Activated CD4-positive, CD25-positive, alpha-beta regulatory T cell treated with anti-CD3 and anti-CD28 coated beads, Interleukin-2, amount 50 U/mL, for 16 hours (primary cell): ENCODE results near the gene TRMT2A.
A peak's percentile ranks its signal among the peaks of the same experiment; 100 is the strongest.
"Not testable (repeated sequence)": the region's sequence is repeated elsewhere in the genome, so short reads cannot be mapped to it uniquely, and the experiment has no call there.

Experiments used
- DNase-seq: peaks from one replicate; pipeline ENCODE4 v3.0.0-alpha.2; 2020; ENCODE audit warnings: low read depth, low spot score

The TRMT2A gene, protein sequence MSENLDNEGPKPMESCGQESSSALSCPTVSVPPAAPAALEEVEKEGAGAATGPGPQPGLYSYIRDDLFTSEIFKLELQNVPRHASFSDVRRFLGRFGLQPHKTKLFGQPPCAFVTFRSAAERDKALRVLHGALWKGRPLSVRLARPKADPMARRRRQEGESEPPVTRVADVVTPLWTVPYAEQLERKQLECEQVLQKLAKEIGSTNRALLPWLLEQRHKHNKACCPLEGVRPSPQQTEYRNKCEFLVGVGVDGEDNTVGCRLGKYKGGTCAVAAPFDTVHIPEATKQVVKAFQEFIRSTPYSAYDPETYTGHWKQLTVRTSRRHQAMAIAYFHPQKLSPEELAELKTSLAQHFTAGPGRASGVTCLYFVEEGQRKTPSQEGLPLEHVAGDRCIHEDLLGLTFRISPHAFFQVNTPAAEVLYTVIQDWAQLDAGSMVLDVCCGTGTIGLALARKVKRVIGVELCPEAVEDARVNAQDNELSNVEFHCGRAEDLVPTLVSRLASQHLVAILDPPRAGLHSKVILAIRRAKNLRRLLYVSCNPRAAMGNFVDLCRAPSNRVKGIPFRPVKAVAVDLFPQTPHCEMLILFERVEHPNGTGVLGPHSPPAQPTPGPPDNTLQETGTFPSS

DNA sequence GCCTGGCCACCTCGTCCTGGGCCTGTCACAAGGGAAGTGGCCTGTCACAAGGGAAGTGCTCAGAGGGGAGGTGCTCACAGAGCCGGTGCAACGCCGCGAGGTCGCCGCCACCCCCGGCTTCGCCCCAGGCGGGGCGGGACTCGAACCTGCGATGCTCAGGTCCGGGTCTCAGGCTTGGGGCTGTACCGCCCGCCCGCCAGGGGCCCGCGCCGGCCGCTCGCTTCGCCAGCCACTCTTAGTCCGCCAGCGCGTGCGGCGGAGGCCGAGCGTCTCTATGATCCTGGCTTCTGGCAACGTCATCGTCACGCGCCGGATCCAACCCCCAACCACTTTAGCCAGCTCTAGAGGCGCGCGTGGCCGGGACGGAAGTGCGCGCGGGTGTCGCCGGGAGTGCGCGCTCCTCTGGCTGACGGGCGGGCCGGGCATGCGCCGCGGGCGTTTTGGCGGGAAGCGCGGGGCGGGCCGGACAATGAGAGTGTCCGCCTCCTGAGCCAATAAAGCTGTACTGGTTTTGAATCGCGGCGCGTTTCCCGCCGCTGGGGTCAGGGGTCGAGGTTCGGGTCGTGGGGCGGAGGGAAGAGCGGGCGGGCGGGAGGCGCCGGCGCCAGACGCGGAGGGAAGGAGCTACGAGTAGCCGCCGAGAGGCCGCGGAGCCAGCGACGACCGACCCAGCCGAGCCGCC lies at the start of gene TRMT2A:
TRMT2A (minus strand) TSS at position 276 of the 682 bp plus-strand sequence. CDS start 320 bp downstream, outside the sequence.
- DNase-seq, result peak; percentile 90

DNA sequence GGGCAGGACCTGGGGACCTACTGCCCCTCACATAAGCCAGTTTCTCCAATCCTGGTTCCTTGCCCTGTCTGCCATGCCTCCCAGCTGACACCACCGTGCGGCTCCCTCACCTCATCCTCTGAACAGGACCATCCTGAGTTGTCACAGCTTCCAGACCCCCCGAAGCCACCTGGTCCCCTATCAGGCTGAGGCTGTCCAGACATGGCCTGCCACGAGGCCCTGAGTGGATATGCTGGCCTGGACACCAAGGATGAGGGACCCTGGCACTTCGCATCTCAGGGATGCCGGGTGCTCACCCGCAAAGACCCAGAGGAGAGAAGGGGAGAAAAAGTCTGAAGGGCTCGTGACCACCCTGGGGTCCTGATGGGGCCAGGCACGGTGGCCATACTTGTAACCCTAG lies 49.7 kb upstream of the TRMT2A start:
- DNase-seq, result no peak

DNA sequence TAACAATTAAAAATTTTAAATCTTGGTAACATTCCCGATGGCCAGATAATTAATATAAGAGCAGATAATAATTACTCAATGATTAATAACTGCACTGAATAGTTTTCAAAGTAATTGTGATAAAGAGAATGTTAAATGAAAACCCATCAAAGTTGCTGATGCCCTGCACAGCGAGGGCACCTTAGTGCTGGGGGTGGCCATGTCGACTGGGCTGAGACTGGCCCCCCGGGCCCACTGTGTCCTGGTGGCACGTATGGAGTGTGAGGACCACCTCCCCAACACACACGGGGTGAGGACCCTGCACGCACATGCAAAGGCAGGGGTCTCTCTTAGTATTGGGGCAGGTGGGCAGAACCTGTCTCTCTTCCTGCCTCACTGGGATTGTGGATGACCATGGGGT lies 48.9 kb upstream of the TRMT2A start:
- no peak for DNase-seq

DNA sequence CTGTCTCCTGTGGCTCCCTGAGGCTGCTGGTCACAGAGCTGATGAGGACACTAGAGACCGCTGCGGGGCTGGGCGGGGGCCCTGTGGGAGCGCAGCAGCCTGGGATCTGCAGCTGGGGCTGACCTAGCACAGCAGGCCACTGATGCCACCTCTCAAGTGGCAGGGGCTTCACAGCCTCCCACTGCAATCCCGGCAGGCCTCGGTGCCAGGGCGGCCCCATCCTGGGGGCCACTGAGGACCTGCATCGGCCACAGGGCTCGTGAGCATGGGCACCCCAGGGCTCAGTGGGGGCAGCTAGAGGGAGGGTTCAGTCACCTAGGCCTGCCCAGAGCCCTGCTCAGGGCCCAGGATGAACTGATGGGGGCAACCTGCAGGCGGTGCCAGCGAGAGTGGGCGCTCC lies 48.4 kb upstream of the TRMT2A start:
- DNase-seq, result no peak

DNA sequence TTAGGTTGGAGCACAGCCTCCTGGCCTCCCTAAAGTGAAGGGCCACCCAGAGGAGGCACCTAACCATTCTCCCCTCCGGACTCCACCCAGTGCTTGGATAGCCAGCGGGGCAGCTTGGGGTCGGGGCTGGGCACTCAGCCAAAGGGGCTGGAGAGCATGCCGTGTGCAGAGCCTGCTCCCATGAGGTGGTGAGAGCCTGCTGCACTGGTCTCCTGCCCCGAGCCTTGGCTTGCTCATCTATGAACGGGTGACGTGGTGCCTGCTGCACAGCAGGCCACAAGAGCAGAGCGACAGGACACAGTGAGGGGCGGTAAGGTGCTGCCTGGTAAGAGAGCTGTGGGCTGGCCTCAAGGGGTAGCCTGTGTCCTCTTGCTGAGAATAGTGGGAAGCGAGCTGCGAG lies 47.8 kb upstream of the TRMT2A start:
- DNase-seq, result no peak

DNA sequence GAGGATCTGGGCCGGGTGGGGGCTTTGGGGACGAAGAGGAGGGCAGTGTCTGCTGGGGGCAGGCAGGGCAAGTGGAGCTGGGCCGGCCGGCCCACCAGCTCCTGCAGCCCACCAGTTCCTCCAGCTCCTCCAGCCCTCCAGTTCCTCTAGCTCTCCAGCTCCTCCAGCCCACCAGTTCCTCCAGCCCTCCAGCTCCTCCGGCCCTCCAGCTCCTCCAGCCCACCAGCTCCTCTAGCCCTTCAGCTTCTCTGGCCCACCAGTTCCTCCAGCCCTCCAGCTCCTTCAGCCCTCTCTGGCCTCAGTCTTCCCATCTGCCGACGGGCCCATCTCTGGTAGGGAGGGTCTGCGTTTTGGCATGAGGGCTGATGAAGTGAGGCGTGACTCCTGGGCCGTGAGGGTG lies 43.0 kb upstream of the TRMT2A start:
- no peak for DNase-seq

DNA sequence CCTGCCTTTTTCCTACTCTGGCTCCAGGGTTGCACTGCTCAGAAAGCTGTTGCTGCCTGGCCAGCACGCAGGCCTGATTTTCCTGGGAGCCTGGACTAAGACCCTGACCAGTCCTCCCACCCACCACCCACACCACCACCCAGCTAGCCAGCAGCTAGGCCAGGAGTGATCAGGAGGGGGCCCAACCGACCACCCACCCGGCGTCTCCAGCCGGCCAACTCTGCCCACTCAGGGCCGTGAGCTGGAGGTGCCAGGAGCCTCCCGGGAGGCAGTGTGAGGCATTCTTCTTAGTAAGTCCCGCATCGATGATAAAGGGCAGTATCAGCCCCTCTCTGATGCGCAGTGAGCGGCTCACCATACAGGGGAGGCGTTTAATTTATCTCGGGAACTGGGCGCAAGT lies 42.5 kb upstream of the TRMT2A start:
- DNase-seq, result not testable (repeated sequence)

DNA sequence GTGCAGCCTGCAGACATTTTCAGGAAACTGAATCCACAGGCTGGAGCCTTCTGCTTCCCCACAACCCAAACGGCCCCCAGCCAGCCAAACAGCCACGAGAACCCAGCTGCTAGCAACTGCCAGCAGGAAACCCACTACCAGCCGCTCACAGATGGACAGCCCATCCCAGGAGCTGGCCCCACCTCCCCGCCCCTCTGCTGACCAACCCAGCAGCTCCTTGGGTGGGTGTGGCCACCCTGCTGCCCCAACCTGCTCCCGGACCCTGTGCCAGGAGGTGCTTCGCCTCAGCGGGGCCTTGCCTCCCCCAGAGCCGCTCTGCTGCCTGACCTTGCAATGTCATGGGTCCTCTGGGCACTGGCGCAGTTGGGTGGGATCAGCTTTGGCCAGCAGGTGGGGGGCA lies 42.0 kb upstream of the TRMT2A start:
- DNase-seq, result no peak

DNA sequence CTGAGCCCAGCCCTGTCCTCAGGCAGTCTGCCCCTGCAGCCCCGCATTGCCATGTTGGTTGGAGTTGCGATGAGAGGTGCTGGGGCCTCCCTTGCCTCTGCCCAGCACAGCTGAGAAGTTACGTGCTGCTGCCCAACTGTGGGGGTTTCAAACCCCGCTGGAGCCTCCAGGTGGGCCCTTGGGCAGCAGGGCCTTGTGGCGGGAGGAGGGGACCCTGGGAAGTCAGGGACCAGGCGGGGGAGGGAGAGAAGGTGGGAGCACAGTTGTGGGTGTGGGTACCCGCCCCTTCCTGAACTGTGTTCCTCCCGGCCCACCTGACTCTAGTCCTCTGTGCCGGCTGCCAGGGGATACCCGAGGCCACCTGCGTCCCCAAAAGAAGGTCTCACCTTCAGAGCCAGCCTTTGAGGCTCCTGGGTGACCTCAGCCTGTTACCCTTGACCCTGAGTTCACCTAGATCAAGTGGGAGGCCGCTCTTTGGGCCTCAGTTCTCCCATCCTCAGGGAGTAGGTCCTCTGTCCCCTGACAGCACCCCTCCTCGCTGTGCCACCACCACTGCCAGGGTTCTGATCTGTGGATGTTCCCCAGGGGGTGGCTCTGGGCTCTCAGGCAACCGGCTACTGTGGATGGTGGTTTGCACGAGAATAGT lies 41.5 kb upstream of the TRMT2A start:
- DNase-seq, result no peak

DNA sequence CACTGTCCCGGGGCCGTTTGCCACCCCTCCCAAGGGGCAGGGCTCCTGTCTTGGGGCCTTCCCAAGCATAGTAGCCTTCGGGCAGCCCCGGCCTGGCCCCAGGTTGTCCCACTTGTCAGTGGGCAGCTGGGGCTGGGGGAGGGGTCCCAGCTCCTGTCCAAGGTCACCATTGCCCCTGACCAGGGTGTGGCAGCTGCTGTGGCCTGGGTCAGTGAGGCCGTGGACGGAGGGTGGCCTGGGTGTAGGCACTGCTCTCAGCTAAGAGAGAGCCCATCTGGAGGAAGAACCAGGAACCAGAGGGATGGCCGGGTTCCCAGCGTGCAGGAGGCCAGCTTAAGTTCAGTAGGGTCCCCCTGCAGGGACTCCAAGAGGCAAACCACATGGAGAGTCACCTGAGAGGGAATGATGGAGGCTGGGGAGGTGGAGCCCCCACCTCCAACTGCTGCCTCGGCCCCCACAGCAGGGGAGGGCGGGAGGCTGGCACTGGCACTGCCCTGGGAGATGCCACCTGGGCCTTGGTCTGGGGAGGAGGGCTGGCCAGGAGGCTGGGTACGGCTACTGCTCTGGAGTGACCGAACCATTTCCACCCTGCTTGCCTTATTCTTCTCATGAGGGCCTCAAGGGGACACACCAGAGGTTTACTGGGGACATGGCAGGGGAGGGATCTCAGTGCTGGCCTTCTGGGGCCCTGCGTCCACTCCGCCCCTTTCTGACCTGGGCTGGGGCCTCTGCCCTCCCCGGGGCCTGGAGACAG lies 40.6 kb upstream of the TRMT2A start:
- DNase-seq, result no peak

DNA sequence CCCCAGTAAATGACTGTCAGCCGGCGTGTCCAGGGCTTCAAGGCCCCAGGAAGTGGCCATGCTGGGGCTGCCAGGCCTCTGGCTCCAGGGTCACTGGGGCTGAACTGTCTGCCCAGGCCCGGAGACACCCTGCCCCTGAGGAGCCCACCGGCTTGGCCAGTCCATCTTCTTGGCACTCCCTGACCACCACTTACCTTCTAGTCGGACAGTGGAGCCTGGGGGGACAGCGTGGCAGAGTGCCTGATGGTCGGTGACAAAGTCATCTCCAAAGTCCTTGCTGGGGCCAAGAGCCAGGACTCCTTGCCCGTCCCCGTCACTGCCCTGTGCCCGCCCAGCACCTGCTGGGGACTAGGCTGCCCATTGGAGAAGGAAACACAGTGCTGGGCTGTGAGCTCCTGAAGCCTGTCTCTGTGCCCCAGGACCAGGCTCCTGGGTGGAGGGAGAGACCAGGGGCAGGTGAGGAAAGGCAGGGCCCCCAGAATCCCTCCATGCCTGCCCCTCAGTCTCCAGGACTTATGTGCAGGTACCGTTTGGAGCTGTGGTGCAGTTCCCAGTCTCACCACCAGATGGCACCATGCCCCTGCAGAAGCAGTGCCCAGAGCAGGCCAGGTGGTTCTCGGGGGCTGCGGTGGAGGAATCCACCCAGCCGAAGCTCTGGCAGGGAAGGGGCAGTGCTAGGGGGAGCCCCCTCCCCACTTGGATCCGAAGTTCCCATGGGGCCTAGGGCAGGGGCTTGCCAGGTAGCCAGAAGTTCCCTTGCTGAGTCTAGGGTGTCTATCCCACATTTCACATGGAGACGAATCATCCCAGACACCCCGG lies 39.8 kb upstream of the TRMT2A start:
- DNase-seq, result peak; percentile 68

DNA sequence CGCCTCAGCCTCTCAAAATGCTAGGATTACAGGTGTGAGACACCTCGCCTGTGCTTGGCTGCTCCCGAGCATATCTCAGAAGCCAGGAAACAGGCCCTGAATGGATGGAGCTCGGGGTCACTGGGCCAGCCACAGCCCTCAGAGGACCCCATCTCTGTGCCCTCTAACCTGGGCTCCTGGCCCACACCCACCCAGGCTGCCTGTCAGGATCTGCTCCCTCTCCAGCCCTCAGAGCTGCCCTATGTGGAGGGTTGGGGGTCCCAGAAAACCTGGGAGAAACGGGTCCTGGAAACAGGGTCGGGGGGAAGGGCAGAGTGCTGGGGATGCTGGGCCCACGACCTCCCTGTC lies 39.0 kb upstream of the TRMT2A start:
- no peak for DNase-seq

DNA sequence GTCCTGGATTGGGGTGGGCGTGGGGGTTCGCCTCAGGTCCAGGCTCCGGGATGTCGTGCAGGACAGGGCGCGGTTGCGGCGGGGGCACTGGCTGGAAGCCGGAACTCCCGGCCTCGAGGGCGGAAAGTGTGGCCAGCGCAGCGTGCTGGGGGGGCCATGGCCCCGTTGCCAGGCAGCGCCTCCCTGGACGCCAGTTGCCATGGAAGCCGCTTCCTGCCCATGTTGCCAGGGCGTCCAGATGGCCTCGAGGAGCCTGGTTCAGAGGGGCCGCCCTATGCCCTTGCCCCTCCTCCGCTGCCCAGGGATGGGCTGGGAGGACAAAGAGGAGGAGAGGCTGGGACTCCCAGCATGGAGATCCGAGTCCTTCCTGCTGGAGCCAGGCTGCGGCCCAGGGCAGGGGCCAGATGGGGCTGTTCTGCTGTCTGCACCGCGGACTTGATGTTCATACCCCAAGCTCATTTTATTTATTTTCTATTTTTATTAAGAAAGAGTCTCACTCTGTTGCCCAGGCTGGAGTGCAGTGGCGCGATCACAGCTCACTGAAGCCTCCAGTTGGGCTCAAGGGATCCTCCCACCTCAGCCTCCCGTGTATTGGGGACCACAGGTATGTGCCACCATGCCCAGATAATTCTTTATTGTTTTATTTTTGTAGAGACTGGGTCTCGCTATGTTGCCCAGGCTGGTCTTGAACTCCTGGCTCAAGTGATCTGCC lies 38.5 kb upstream of the TRMT2A start:
- no peak for DNase-seq

DNA sequence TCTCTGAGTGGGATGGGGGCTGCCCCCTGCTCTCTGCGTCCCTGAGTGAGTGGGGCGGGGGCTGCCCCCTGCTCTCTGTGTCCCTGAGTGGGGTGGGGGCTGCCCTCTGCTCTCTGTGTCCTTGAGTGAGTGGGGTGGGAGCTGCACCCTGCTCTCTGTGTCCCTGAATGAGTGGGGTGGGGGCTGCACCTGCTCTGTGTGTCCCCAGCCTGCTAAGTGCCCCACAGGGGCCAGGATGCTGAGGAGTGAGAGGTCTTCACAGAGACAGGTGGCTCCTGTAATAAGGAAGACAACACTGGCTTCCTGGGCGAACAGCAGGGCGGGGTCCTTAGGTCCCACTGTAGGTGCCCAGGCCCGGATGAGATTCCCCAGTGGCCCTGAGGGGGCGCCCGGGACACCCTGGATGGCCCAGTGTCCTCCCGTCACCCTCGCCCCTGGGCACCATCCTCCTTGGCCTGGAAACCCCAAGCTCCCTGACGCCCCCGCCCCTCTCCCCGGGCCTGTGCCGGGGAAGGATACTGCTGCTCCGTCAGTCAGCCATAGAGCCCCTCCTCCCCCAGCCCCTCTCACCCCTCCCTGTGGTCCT lies 37.7 kb upstream of the TRMT2A start:
- DNase-seq, result no peak

DNA sequence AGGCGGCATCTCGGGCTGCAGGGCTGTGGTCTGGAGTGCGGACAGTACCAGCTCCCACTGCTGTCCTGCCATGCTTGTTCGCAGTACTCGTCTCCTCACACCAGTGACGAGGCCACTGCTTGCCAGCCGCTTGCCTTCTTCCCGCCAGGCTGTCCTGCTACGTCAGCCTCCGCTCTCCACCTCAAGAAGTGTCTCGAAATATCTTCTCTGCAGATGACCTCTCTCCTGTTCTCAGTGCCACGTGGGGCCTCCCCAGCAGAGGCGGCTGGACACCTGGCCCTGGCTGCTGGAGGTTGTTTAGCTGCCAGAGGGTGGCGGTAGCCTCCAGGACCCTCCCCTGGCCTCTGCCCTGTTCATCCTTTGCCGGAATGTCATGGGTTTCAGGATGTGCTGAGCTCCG lies 36.9 kb upstream of the TRMT2A start:
- no peak for DNase-seq

DNA sequence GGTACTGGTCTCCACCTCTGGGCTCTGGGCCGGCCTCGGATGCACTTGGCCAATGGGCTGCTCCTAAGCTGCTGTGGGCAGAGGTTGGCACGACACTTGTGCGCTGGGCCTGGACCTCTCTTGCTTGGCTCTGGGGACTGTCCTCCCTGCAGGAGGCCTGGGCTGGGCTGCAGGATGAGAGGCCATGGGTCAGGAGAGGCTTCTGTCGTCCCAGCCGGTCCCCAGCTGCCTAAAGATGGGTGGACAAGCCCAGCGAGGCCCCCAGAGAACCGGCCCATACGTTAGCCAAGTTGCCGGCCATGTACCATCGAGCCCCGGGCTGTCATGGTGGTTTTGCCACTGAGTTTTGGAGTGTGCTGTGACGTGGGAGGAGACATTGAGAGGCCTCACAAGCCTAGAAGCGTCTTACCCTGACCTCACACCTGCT lies 35.5 kb upstream of the TRMT2A start:
- DNase-seq, result no peak

DNA sequence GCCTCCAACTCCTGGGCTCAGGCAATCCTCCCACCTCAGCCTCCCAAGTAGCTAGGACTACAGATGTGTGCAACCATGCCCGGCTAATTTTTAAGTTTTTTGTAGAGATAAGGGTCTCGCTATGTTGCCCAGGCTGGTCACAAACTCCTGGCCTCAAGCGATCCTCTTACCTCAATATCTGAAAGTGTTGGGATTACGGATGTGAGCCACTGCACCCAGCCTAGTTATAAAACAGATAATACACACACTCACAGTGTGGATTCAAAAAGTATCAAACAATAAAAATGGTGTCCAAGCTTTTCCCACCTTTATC lies 34.2 kb upstream of the TRMT2A start:
- no peak for DNase-seq

DNA sequence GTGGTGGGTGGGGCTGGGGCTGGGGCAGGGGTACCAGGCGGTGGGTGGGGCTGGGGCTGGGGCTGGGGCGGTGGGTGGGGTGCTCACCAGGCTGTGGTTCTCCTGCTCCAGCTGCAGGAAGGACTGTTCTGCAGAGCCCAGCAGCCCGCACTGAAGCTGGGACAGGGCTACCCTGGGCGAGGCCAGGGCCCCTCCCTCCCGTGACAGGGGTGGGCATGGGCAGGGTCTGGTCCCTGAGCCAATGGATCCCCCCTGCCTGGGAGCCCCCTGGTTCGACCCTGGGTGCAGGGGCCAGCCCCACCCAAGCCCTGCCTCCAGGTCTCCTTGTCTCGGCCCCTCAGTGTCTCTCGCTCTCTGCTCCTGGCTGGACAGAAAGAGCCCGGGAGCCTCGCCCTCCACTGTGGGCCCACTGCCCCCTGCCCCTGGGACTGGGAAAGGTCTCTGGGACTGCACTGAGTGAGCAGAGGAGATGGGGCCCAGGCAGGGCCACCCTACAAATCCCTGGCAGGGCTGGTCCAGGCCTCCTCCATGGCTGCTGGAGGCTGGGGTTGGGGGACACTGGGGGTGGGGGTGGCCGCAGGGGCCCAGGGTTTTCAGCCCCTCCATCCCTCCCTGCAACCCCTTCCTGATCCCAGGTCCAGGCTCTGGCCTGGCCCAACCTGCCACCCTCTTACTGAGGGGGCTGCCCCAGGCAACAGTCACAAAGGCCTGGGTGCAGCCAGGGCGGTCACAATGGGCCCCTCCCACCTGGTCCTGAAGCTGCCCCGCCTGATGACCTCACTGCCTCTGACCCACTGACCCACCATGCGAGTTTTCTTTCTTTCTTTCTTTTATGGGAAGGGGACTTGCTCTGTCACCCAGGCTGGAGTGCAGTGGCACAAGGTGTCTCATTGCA lies 33.6 kb upstream of the TRMT2A start, which contains the start of gene CCDC188:
CCDC188 (minus strand) TSS at position 675 of the 895 bp plus-strand sequence; CDS start at position 606, 69 bp downstream.
- DNase-seq, result no peak
